Measurements from ENCODE around the gene PCBP3. TPM values are rescaled to one million over a fixed set of nuclear protein-coding genes. Genes with fewer than 3 reads are reported as not detected.

Gene PCBP3
- total and polyA plus RNA-seq, 2 donors, result 4.3 to 4.6 TPM

DNA sequence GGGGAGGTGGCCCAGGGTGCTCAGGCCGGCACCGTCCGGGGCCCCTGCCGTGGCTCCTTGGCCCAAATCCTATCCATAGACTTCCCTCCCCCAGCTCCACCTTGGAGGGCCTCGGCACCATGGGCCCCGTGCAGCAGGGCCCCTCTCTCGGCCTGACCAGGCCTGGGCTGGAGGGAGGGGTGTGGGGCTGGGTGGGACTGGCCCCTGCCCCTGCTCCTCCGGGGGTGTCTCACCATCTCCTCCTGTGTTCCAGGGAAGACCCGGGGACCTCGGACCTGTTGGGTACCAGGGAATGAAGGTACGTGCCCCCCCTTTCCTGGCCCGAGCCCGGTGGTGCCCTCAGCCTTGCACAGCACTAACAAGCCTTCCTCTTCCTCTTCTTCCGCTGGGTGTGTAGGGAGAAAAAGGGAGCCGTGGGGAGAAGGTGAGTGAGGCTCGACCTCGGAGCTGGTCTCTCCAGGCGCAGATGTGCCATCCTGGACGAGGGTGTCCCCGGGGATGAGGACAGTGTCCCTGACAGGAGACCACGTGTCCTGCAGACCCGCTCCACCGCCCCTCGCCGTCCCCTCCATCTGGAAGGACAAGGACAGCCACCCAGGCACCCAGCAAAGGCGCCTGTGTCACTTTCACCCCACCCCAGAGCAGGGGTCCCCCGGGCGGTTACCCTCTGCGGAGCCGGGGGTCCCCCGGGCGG lies 346.0 kb downstream of the PCBP3 start:
- DNase-seq (ENCODE audit: extremely low spot score), result no peak
- no peaks in the 10 kb centered on the region for H3K4me1 ChIP-seq (ENCODE audit: insufficient read depth)

DNA sequence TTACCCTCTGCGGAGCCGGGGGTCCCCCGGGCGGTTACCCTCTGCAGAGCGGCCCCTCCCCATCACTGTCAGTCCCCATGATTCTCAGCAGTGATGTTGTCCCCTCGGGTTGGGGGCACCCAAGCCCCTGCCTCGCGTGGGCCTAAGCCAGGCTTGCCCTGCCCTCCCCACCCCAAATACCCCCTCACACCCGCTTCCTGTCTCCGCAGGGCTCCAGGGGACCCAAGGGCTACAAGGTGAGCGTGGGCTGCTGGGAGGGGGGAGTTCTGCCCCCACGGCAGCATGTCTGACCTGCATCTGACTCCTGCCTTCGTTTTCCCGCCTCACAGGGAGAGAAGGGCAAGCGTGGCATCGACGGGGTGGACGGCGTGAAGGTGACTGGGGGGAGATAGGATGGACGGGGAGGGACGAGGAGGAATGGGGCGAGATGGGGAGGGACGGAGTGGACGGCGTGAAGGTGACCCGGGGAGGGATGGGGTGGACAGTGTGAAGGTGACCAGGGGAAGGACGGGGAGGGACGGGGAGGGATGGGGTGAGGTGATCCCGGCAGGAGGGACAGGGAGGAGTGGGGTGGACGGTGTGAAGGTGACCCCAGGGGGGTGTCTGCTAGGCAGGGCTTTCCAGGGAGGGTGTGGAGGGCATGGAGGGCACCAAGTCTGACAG lies 346.7 kb downstream of the PCBP3 start:
- DNase-seq (ENCODE audit: extremely low spot score), result no peak
- Histone ChIP-seq H3K27ac (ENCODE audit: low read depth) (no peak overlapping the region), H3K36me3 (ENCODE audit: insufficient read depth) (no peaks in the 10 kb centered on the region)

More for the DNA sequence above, 346.0 kb downstream of the PCBP3 start:
- H3K36me3 ChIP-seq (ENCODE audit: insufficient read depth), result no peaks in the 10 kb centered on the region
- no peak overlapping the region for H3K4me3 ChIP-seq (ENCODE audit: low read depth, low read length)
- 82% methylated on average over 32 of the region's 32 CpGs for WGBS
- H3K27ac ChIP-seq (ENCODE audit: low read depth), result no peak overlapping the region

DNA sequence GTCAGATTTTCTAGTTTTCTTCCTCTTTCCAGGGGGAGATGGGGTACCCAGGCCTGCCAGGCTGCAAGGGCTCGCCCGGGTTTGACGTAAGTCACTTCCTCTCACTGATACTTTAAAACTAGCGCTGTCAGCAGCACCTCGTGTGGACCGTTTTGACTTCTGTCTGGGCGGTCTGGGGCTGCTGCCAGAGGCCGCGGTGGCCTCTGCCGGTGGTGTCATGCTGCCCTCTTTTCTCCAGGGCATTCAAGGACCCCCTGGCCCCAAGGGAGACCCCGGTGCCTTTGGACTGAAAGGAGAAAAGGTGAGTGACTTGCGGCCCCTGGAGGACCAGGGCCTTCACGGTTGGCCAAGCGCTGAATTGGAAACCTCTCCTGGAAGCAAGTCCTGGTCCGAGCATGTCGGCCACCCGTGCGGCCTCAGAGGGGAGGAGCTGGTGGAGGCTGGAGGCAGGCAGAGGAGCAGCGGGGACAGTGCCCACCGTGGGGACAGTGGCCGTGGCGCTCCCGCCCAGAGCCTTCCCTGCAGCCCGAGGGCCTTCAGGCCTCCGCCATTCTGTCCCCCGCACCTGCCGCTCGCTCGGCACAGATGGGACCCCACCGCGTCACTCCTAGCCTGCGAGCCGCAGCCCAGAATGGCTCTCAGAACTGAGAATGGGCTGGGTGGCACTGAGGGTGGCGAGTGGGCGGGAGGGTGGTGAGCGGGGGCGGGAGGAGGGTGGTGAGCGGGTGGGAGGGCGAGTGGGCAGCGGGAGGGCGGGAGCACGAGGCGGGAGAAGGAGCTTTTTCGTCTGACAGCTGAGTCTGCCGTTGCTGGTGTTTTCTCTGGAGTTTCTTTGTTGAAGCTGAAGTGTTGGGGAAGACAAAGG lies 347.4 kb downstream of the PCBP3 start:
- Histone ChIP-seq H3K4me1 (ENCODE audit: insufficient read depth) (no peaks in the 10 kb centered on the region), H3K36me3 (ENCODE audit: insufficient read depth) (no peaks in the 10 kb centered on the region), H3K27ac (ENCODE audit: low read depth) (no peak overlapping the region), H3K4me3 (ENCODE audit: low read depth, low read length) (no peak overlapping the region)
- WGBS, result 76% methylated on average over 45 of the region's 45 CpGs
- no peak for DNase-seq (ENCODE audit: extremely low spot score)

More for the DNA sequence above, 346.7 kb downstream of the PCBP3 start:
- Histone ChIP-seq H3K4me1 (ENCODE audit: insufficient read depth) (no peaks in the 10 kb centered on the region), H3K4me3 (ENCODE audit: low read depth, low read length) (no peak overlapping the region)
- WGBS, result 81% methylated on average over 30 of the region's 30 CpGs

DNA sequence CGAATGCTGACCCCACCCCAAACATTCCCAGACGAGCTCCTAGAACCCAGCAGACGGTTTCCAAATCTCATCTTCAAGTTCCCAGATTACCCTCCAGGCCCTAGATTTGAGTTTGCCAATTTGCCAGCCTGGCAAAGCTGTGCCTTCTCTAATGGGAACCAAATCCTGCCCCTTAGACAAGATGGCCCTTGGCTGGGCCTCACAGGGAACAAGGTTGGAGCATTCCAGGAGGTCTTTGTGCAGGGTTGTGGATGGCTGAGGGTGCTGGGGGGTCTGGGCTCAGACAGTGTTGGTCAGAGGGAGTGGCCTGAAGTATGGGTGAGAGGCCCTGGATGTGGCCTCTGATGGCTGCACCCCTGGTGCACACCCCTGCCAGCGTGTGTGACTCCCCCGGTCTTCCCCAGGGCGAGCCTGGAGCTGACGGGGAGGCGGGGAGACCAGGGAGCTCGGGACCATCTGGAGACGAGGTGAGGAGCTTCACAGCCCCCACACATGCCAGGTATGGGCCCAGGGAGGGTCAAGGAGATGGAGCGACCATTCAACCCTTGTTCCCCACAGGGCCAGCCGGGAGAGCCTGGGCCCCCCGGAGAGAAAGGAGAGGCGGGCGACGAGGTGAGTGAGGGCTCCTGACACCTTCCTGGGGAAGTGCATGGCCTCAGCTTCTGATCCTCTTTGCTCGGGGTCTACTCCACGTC lies 348.2 kb downstream of the PCBP3 start:
- DNase-seq (ENCODE audit: extremely low spot score), result no peak
- Histone ChIP-seq H3K4me3 (ENCODE audit: low read depth, low read length) (no peak overlapping the region), H3K27ac (ENCODE audit: low read depth) (peak overlapping the region; percentile 28), H3K4me1 (ENCODE audit: insufficient read depth) (no peaks in the 10 kb centered on the region), H3K36me3 (ENCODE audit: insufficient read depth) (no peaks in the 10 kb centered on the region)
- 74% methylated on average over 18 of the region's 18 CpGs for WGBS

Other genes starting within 250 kb of the PCBP3 start
- 60.7 TPM for gene COL18A1, start 238.6 kb upstream of the PCBP3 start, total RNA-seq
- gene COL18A1, start 238.6 kb upstream of the PCBP3 start, polyA plus RNA-seq, result 111 TPM
- gene SLC19A1, start 101.3 kb upstream of the PCBP3 start, total RNA-seq, result 4.2 TPM
- 7.5 TPM for gene SLC19A1, start 101.3 kb upstream of the PCBP3 start, polyA plus RNA-seq